Upper lobe of left lung (tissue), 6 donors: Measurements from ENCODE around the gene PALLD. TPM values are rescaled to one million over a fixed set of nuclear protein-coding genes. Genes with fewer than 3 reads are reported as not detected.

Source experiments
- ATAC-seq, 2 donors: fragments of 200-7000 bp; cut with Tn5 transposase; one replicate each; pipeline ENCODE4 v1.9.1; 2022; ENCODE audit warnings: mild to moderate bottlenecking in 2 of 2, moderate library complexity in 2 of 2; ENCODE audit not compliant: low FRiP score in 2 of 2
- DNase-seq, 2 donors: peaks; one replicate each; pipeline ENCODE4 v3.0.0-alpha.2; 2019 to 2020
- H3K27ac ChIP-seq, 4 donors: fragments of 200-600 bp; sonication (generic); one replicate each; pipeline ENCODE4 v1.5.1; 2016 to 2019
- H3K27me3 ChIP-seq, 4 donors: fragments of 200-600 bp; sonication (generic); one replicate each; pipeline ENCODE4 v1.5.1; 2017 to 2019
- H3K36me3 ChIP-seq, 4 donors: fragments of 200-600 bp; sonication (generic); one replicate each; pipeline ENCODE4 v1.5.1; 2016 to 2019
- H3K4me1 ChIP-seq, 4 donors: fragments of 200-600 bp; sonication (generic); one replicate each; pipeline ENCODE4 v1.5.1; 2018 to 2019
- H3K4me3 ChIP-seq, 4 donors: fragments of 200-600 bp; sonication (generic); one replicate each; pipeline ENCODE4 v1.5.1; 2017 to 2019; ENCODE audit warnings: mild to moderate bottlenecking in 2 of 4, moderate library complexity in 1 of 4
- H3K9me3 ChIP-seq, 4 donors: fragments of 200-600 bp; sonication (generic); one replicate each; pipeline ENCODE4 v1.5.1; 2018 to 2019
- CTCF ChIP-seq, 6 experiments: fragments of 450-650 bp in 4 of 6; fragments of 200-600 bp in 2 of 6; sonication (generic) in 2 of 6; IDR thresholded peaks; one replicate each; pipeline ENCODE4 v1.5.1; 2016 to 2019; ENCODE audit warnings: antibody characterized with exemption in 6 of 6
- EP300 ChIP-seq, 4 donors: sonication (generic); formaldehyde crosslinking; IDR thresholded peaks; one replicate each; pipeline ENCODE4 v1.5.1; 2017; ENCODE audit warnings: antibody characterized with exemption in 4 of 4, control low read depth in 2 of 4
- POLR2A ChIP-seq, 4 donors: fragments of 450-650 bp; IDR thresholded peaks; one replicate each; pipeline ENCODE4 v1.5.1; 2016 to 2017; ENCODE audit warnings: antibody characterized with exemption in 4 of 4, mild to moderate bottlenecking in 2 of 4
- POLR2AphosphoS5 ChIP-seq, 2 donors: sonication (generic); formaldehyde crosslinking; IDR thresholded peaks; one replicate each; pipeline ENCODE4 v1.5.1; 2017; ENCODE audit warnings: antibody characterized with exemption in 2 of 2
- WGBS, 2 donors: methylation state at CpG; one replicate each; pipeline ENCODE4 v1.1.5; 2017 to 2018; 5-methylcytosine and 5-hydroxymethylcytosine counted together
- total RNA-seq, 6 donors: library from RNA; depleted of rRNA in 4 of 6; stranded (reverse); fragments of >200 nt in 4 of 6; gene quantifications; one replicate each; pipeline versions ENCODE4 v1.1.0 to v1.2.1, GENCODE V29; 2016 to 2021
- donor health status: DM: no; HTN: no; CAD: no; lungs with moderate emphysema.
- donor health status: DM: no; HTN: yes; CAD: no; lungs with severe emphysema.

The PALLD gene
- total RNA-seq, 6 donors from 2014 or later: 63.9 to 175 (median 134) TPM

GRCh38 chr4:168615294-168616065 is 118.6 kb downstream of the PALLD start:
- no peak for ATAC-seq
- Histone ChIP-seq H3K27ac (no peak overlapping the region), H3K36me3 (no peaks in the 10 kb centered on the region), H3K27me3 (no peaks in the 10 kb centered on the region), H3K9me3 (no peaks in the 10 kb centered on the region), H3K4me1 (no peaks in the 10 kb centered on the region), H3K4me3 (no peak overlapping the region)
- WGBS, 2 donors: 64 to 77% methylated on average over 5 of the region's 5 CpGs
- no peak for DNase-seq
- TF ChIP-seq POLR2A (IDR thresholded peaks at IDR 0.05) (no peak), CTCF (IDR thresholded peaks at IDR 0.05) (no peak), EP300 (IDR thresholded peaks at IDR 0.05) (no peak), POLR2AphosphoS5 (IDR thresholded peaks at IDR 0.05) (no peak)

DNA sequence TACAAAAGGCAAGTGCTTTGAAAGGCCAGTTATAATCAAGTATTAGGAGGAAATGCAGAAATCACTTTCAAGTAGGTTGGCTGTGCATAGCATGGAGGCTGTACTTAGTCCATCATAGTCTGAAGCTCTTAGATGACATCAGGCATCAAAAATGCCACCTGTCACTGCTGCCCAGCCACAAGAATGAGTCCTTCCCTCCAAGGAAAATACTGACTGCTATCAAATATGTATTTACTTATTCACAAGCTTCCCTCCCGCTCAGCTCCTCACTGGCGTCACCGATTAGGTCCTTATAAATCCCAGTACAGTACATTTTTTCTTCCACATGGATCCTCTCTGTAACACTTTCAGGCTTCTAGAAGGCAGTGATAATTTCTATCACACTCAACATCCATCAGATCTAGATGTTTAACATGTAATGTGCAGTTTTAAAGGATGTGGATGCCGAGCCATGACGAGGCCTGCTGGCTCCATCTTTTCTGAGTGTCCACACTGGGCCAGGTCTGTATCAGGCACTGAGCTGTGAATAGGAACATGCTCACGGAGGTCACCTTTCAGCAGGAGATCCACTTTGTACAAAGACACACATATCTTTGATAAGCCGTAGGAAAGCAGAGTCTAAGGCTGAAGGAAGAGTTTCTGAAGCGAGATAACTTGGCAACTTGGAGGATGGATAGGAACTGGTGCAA is 121.9 kb downstream of the PALLD start:
- Histone ChIP-seq H3K27ac (no peak overlapping the region), H3K9me3 (no peaks in the 10 kb centered on the region), H3K4me1 (no peaks in the 10 kb centered on the region), H3K36me3 (no peaks in the 10 kb centered on the region), H3K4me3 (no peak overlapping the region), H3K27me3 (no peaks in the 10 kb centered on the region)
- DNase-seq (no peak), ATAC-seq (peak; percentile 12 to 59)
- 80 to 84% methylated on average over 8 of the region's 8 CpGs for WGBS, 2 donors
- TF ChIP-seq POLR2A (IDR thresholded peaks at IDR 0.05): no peak
- no peak for TF ChIP-seq POLR2AphosphoS5 (IDR thresholded peaks at IDR 0.05)
- no peak for TF ChIP-seq CTCF (IDR thresholded peaks at IDR 0.05)
- TF ChIP-seq EP300 (IDR thresholded peaks at IDR 0.05): no peak

- DNase-seq (no peak), ATAC-seq (no peak)
- TF ChIP-seq POLR2AphosphoS5 (IDR thresholded peaks at IDR 0.05) (no peak), POLR2A (IDR thresholded peaks at IDR 0.05) (no peak), EP300 (IDR thresholded peaks at IDR 0.05) (no peak), CTCF (IDR thresholded peaks at IDR 0.05) (no peak)
- Histone ChIP-seq H3K27me3 (no peaks in the 10 kb centered on the region), H3K36me3 (no peaks in the 10 kb centered on the region), H3K27ac (no peak overlapping the region), H3K4me1 (no peaks in the 10 kb centered on the region), H3K9me3 (no peaks in the 10 kb centered on the region), H3K4me3 (no peak overlapping the region)
These were observed 122.4 kb downstream of the PALLD start for GRCh38 chr4:168619266-168619631.

- no peak for DNase-seq
- H3K27ac ChIP-seq: no peak overlapping the region
- no peak for ATAC-seq
- no peaks in the 10 kb centered on the region for H3K4me1 ChIP-seq
- TF ChIP-seq POLR2AphosphoS5 (IDR thresholded peaks at IDR 0.05) (no peak), CTCF (IDR thresholded peaks at IDR 0.05) (no peak), POLR2A (IDR thresholded peaks at IDR 0.05) (no peak), EP300 (IDR thresholded peaks at IDR 0.05) (no peak)
- H3K4me3 ChIP-seq: no peak overlapping the region
- 84 to 89% methylated on average over 9 of the region's 9 CpGs for WGBS, 2 donors
- no peaks in the 10 kb centered on the region for H3K27me3 ChIP-seq
- H3K9me3 ChIP-seq: no peaks in the 10 kb centered on the region
- no peaks in the 10 kb centered on the region for H3K36me3 ChIP-seq
These were observed 125.1 kb downstream of the PALLD start for GRCh38 chr4:168621806-168622589.
